Activated naive CD4-positive, alpha-beta T cell treated with Interleukin-2 at 50 U/mL for 16 hours (primary cell): ENCODE data around the gene DEFB132.
"Not testable (repeated sequence)": the region's sequence is repeated elsewhere in the genome, so short reads cannot be mapped to it uniquely, and the experiment has no call there.

Experiments
- DNase-seq: peaks from one replicate; pipeline ENCODE4 v3.0.0-alpha.2; 2020

Gene DEFB132

GRCh38 chr20:257419-257818 is at the start of gene DEFB132:
Gene DEFB132 (plus strand): TSS chr20:257724. CDS start chr20:257779, 55 bp downstream.
- no peak for DNase-seq

- no peak for DNase-seq
Observed at GRCh38 chr20:208942-209566, 48.5 kb upstream of the DEFB132 start.

- no peak for DNase-seq
Observed at GRCh38 chr20:210809-211502, 46.6 kb upstream of the DEFB132 start.

GRCh38 chr20:214383-214782 is 43.1 kb upstream of the DEFB132 start:
- DNase-seq: no peak

GRCh38 chr20:215796-216195 is 41.7 kb upstream of the DEFB132 start:
- no peak for DNase-seq

- no peak for DNase-seq
Observed at GRCh38 chr20:217266-217665, 40.3 kb upstream of the DEFB132 start.

GRCh38 chr20:219290-220115 is 38.0 kb upstream of the DEFB132 start:
- DNase-seq: no peak

- no peak for DNase-seq
Observed at GRCh38 chr20:221258-221830, 36.2 kb upstream of the DEFB132 start.

- not testable (repeated sequence) for DNase-seq
Observed at GRCh38 chr20:225879-226278, 31.6 kb upstream of the DEFB132 start.

- no peak for DNase-seq
Observed at GRCh38 chr20:226958-227357, 30.6 kb upstream of the DEFB132 start, which contains the start of gene DEFB129. Gene DEFB129 (plus strand): TSS chr20:227258. CDS start chr20:227289, 31 bp downstream.

GRCh38 chr20:227439-228105 is 30.0 kb upstream of the DEFB132 start:
- DNase-seq: no peak

- DNase-seq: no peak
Observed at GRCh38 chr20:235891-236290, 21.6 kb upstream of the DEFB132 start.

- peak; percentile 25 for DNase-seq
Observed at GRCh38 chr20:237489-237888, 20.0 kb upstream of the DEFB132 start.

GRCh38 chr20:237929-238328 is 19.6 kb upstream of the DEFB132 start:
- DNase-seq: no peak

- DNase-seq: no peak
Observed at GRCh38 chr20:242905-243304, 14.6 kb upstream of the DEFB132 start.

GRCh38 chr20:251354-251753 is 6.2 kb upstream of the DEFB132 start:
- no peak for DNase-seq

- no peak for DNase-seq
Observed at GRCh38 chr20:252801-253200, 4.7 kb upstream of the DEFB132 start.

- DNase-seq: not testable (repeated sequence)
Observed at GRCh38 chr20:253447-253846, 4.1 kb upstream of the DEFB132 start.

GRCh38 chr20:258269-258858 is 840 bp downstream of the DEFB132 start:
- no peak for DNase-seq

GRCh38 chr20:258963-259362 is 1.4 kb downstream of the DEFB132 start:
- no peak for DNase-seq

- no peak for DNase-seq
Observed at GRCh38 chr20:259981-260380, 2.5 kb downstream of the DEFB132 start.

GRCh38 chr20:263701-264100 is 6.2 kb downstream of the DEFB132 start:
- no peak for DNase-seq
